Brain microvascular endothelial cell (primary cell): ENCODE results near the gene RBM6.
"Not testable (repeated sequence)": the region's sequence is repeated elsewhere in the genome, so short reads cannot be mapped to it uniquely, and the experiment has no call there.

Experiments used
- DNase-seq: peaks from one replicate; pipeline ENCODE4 v3.0.0-alpha.2; 2020
- H3K27ac ChIP-seq: fragments of 250-450 bp; sonication (Bioruptor Pico); 2 replicates; pipeline ENCODE4 v1.5.1; 2020; ENCODE audit warnings: mild to moderate bottlenecking, moderate library complexity
- H3K27me3 ChIP-seq: fragments of 250-450 bp; sonication (Bioruptor Pico); replicated peaks from 2 replicates; pipeline ENCODE4 v1.5.1; 2020; ENCODE audit warnings: mild to moderate bottlenecking
- H3K36me3 ChIP-seq: fragments of 250-450 bp; sonication (Bioruptor Pico); replicated peaks from 2 replicates; pipeline ENCODE4 v1.5.1; 2020; ENCODE audit warnings: mild to moderate bottlenecking
- H3K4me3 ChIP-seq: 2 replicates; pipeline ENCODE4 v1.5.1; 2011; ENCODE audit warnings: low read depth, mild to moderate bottlenecking, control low read depth, low read length, moderate library complexity
- CTCF ChIP-seq: IDR thresholded peaks from 2 replicates; pipeline ENCODE4 v1.5.1; 2011; ENCODE audit warnings: low read depth, mild to moderate bottlenecking, moderate library complexity, low read length, control low read depth, inconsistent platforms; ENCODE audit errors: missing control alignments
- in situ Hi-C: cut with HindIII; loops from 2 replicates; pipeline ENCODE4 v1.10.0; 2017; ENCODE audit warnings: low sequenced_read_pairs, low pct_ligation_motif_present

RBM6 gene

GRCh38 chr3:50028346-50028745, 88.4 kb downstream of the RBM6 start:
- no peaks in the 10 kb centered on the region for H3K36me3 ChIP-seq
- H3K4me3 ChIP-seq: no peak overlapping the region
- peak overlapping the region; percentile 29 for H3K27ac ChIP-seq
- DNase-seq: peak; percentile 22
- TF ChIP-seq CTCF: no peak
- H3K27me3 ChIP-seq: no peaks in the 10 kb centered on the region
- in situ Hi-C loops: no loop called here

- DNase-seq, H3K4me3 ChIP-seq, in situ Hi-C loops, H3K36me3 ChIP-seq, H3K27ac ChIP-seq, H3K27me3 ChIP-seq: not testable (repeated sequence)
Measured at GRCh38 chr3:50031201-50031600, 91.3 kb downstream of the RBM6 start.

- in situ Hi-C loops: no loop called here
- no peak for TF ChIP-seq CTCF
- Histone ChIP-seq H3K27ac (no peak overlapping the region), H3K4me3 (no peak overlapping the region), H3K27me3 (no peaks in the 10 kb centered on the region), H3K36me3 (peaks cover 7% of the 10 kb centered on the region)
- no peak for DNase-seq
Measured at GRCh38 chr3:50044976-50045375, 105.0 kb downstream of the RBM6 start.

GRCh38 chr3:50047426-50047825, 107.5 kb downstream of the RBM6 start:
- Histone ChIP-seq H3K27ac (no peak overlapping the region), H3K4me3 (no peak overlapping the region), H3K27me3 (no peaks in the 10 kb centered on the region), H3K36me3 (peaks cover 7% of the 10 kb centered on the region)
- TF ChIP-seq CTCF: no peak
- no peak for DNase-seq
- in situ Hi-C loops: no loop called here

- Histone ChIP-seq H3K36me3 (peaks cover 17% of the 10 kb centered on the region), H3K27ac (peak overlapping the region; percentile 69), H3K27me3 (no peaks in the 10 kb centered on the region), H3K4me3 (no peak overlapping the region)
- no peak for TF ChIP-seq CTCF
- in situ Hi-C loops: no loop called here
- peak; percentile 15 for DNase-seq
Measured at GRCh38 chr3:50050361-50050760, 110.4 kb downstream of the RBM6 start.

GRCh38 chr3:50057756-50058155, 117.8 kb downstream of the RBM6 start:
- no peak for TF ChIP-seq CTCF
- Histone ChIP-seq H3K4me3 (no peak overlapping the region), H3K27me3 (no peaks in the 10 kb centered on the region), H3K36me3 (peaks cover 38% of the 10 kb centered on the region), H3K27ac (no peak overlapping the region)
- no peak for DNase-seq
- in situ Hi-C loops: no loop called here
